Erythroblast (primary cell): ENCODE data around the gene OR52D1.

Experiments
- GATA1 ChIP-seq: IDR thresholded peaks from 2 replicates; pipeline ENCODE4 v1.6.1; 2011; ENCODE audit warnings: low read depth, mild to moderate bottlenecking, control low read depth, low read length, moderate library complexity
- POLR2A ChIP-seq: IDR thresholded peaks from 2 replicates; pipeline ENCODE4 v1.6.1; 2011; ENCODE audit warnings: mild to moderate bottlenecking, low read length

DNA sequence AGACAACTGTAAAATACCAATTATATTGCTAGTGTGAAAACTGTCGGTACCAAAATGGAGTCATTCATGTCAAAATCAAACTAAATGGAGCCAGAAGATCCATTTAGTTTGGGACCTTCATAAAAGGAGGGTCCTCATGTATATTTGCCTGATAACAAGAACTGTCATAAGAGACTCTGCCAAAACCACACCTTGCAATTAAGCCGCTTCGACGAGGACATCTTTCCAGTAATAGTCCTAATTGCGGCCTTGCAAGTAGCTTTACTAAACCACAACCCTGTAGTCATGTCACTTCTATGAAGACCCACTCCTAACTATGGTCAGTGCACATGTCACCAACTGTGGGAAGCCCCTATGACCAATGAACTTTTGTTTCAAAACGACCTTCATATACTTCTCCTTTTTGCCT, 11.9 kb downstream of the OR52D1 start:
- TF ChIP-seq POLR2A (no peak), GATA1 (no peak)
